HepG2 (cell line): ENCODE data around the gene CDC37L1. TPM values are rescaled to one million over a fixed set of nuclear protein-coding genes. Genes with fewer than 3 reads are reported as not detected.

ENCODE experiments used
- CCAR2 ChIP-seq: fragments of 200-400 bp; formaldehyde crosslinking; optimal IDR thresholded peaks from 2 replicates; pipeline ENCODE3; 2018; ENCODE audit warnings: low read depth, mild to moderate bottlenecking, low read length, moderate library complexity
- HOXA7 ChIP-seq: sonication (generic); formaldehyde crosslinking; IDR thresholded peaks from 2 replicates; pipeline ENCODE4 v1.8.1; 2022; ENCODE audit warnings: mild to moderate bottlenecking, missing genetic modification reagents, moderate library complexity
- IRX3 ChIP-seq: sonication (generic); formaldehyde crosslinking; IDR thresholded peaks from 2 replicates; pipeline ENCODE4 v1.8.1; 2023; ENCODE audit warnings: mild to moderate bottlenecking, low read depth, missing genetic modification reagents, borderline replicate concordance
- KDM2A ChIP-seq: sonication (generic); formaldehyde crosslinking; IDR thresholded peaks from 2 replicates; pipeline ENCODE4 v1.4.0; 2020; ENCODE audit warnings: low read depth, missing genetic modification reagents, borderline replicate concordance
- NCOR1 ChIP-seq: fragments of 200-600 bp; sonication (generic); IDR thresholded peaks from 2 replicates; pipeline ENCODE4 v1.7.0; 2017; ENCODE audit warnings: antibody characterized with exemption, low read length, borderline replicate concordance
- NR2F1 ChIP-seq, 2 experiments: fragments of 450-650 bp in 1 of 2; formaldehyde crosslinking in 1 of 2; IDR thresholded peaks; 2 replicates each; pipeline versions ENCODE4 v1.5.0 to v1.6.1; 2016 to 2020; ENCODE audit warnings: mild to moderate bottlenecking in 1 of 2, missing compliant biosample characterization in 1 of 2, missing genetic modification reagents in 1 of 2, moderate library complexity in 1 of 2
- RFX5 ChIP-seq: IDR thresholded peaks from 2 replicates; pipeline ENCODE4 v1.6.1; 2011; ENCODE audit warnings: low read depth, low read length, improper control_type of control experiment
- SALL1 ChIP-seq: sonication (generic); formaldehyde crosslinking; IDR thresholded peaks from 2 replicates; pipeline ENCODE4 v1.8.0; 2022; ENCODE audit warnings: mild to moderate bottlenecking, missing genetic modification reagents
- SUZ12 ChIP-seq: fragments of 150-350 bp; IDR thresholded peaks from 2 replicates; pipeline ENCODE4 v1.6.1; 2014; ENCODE audit warnings: low read depth, low read length
- ZBTB20 ChIP-seq: sonication (generic); formaldehyde crosslinking; IDR thresholded peaks from 2 replicates; pipeline ENCODE4 v1.8.1; 2023; ENCODE audit warnings: missing genetic modification reagents, low read depth, mild to moderate bottlenecking, borderline replicate concordance
- ZNF350 ChIP-seq: sonication (generic); formaldehyde crosslinking; IDR thresholded peaks from 2 replicates; pipeline ENCODE4 v1.4.0; 2020; ENCODE audit warnings: mild to moderate bottlenecking, low read depth, missing genetic modification reagents, borderline replicate concordance
- ZNF570 ChIP-seq: sonication (generic); formaldehyde crosslinking; IDR thresholded peaks from 2 replicates; pipeline ENCODE4 v1.4.0; 2020; ENCODE audit warnings: mild to moderate bottlenecking, missing genetic modification reagents, borderline replicate concordance
- ZNF713 ChIP-seq: sonication (generic); formaldehyde crosslinking; IDR thresholded peaks from 2 replicates; pipeline ENCODE4 v1.4.0; 2020; ENCODE audit warnings: mild to moderate bottlenecking, missing genetic modification reagents
- polyA plus RNA-seq, 8 experiments: library from polyadenylated mRNA; depleted of rRNA in 3 of 8; stranded (reverse) in 7 of 8; unstranded in 1 of 8; fragments of >200 nt; fragmentation: Illumina TruSeq in 4 of 8; extraction: Trizol in 4 of 8; gene quantifications; 2 replicates each; pipeline versions ENCODE4 v1.2.1 to v1.2.3, GENCODE V29; 2011 to 2016; ENCODE audit warnings: low read depth in 4 of 8, missing spikeins in 1 of 8, mixed read lengths in 1 of 8; ENCODE audit not compliant: insufficient read depth in 1 of 8
- total RNA-seq, 5 experiments: library from RNA; depleted of rRNA; stranded (reverse); fragments of >200 nt; fragmentation: Illumina TruSeq; extraction: Trizol; gene quantifications; 2 replicates each; pipeline ENCODE4 v1.2.3, GENCODE V29; 2016; ENCODE audit warnings: low read depth in 1 of 5
- TF ChIP-seq, protein P1 (sequence below), 2 experiments: fragments of 450-650 bp in 1 of 2; sonication (generic) in 1 of 2; formaldehyde crosslinking in 1 of 2; IDR thresholded peaks; 2 replicates each; pipeline versions ENCODE4 v1.6.1 to v1.8.0; 2016 to 2022; ENCODE audit warnings: antibody characterized with exemption in 1 of 2, mild to moderate bottlenecking in 1 of 2, missing genetic modification reagents in 1 of 2
- TF ChIP-seq, protein P2 (sequence below): IDR thresholded peaks from 2 replicates; pipeline ENCODE4 v1.6.1; 2012; ENCODE audit warnings: inconsistent platforms
- TF ChIP-seq, protein P3 (sequence below): sonication (generic); formaldehyde crosslinking; IDR thresholded peaks from 2 replicates; pipeline ENCODE4 v1.4.0; 2020; ENCODE audit warnings: missing genetic modification reagents, borderline replicate concordance
- TF ChIP-seq, protein P4 (sequence below): sonication (generic); formaldehyde crosslinking; IDR thresholded peaks from 2 replicates; pipeline ENCODE4 v1.8.1; 2023; ENCODE audit warnings: mild to moderate bottlenecking, missing genetic modification reagents

The CDC37L1 gene
- total and polyA plus RNA-seq, 2 of the 13 experiments (the other 11 are each of a cell fraction or from before 2014, with no cell fraction given): 5.5 to 17.0 TPM

GRCh38 chr9:4666042-4666699 is 13.2 kb upstream of the CDC37L1 start, which contains the start of gene SPATA6L (continued):
- TF ChIP-seq, protein P1, sequence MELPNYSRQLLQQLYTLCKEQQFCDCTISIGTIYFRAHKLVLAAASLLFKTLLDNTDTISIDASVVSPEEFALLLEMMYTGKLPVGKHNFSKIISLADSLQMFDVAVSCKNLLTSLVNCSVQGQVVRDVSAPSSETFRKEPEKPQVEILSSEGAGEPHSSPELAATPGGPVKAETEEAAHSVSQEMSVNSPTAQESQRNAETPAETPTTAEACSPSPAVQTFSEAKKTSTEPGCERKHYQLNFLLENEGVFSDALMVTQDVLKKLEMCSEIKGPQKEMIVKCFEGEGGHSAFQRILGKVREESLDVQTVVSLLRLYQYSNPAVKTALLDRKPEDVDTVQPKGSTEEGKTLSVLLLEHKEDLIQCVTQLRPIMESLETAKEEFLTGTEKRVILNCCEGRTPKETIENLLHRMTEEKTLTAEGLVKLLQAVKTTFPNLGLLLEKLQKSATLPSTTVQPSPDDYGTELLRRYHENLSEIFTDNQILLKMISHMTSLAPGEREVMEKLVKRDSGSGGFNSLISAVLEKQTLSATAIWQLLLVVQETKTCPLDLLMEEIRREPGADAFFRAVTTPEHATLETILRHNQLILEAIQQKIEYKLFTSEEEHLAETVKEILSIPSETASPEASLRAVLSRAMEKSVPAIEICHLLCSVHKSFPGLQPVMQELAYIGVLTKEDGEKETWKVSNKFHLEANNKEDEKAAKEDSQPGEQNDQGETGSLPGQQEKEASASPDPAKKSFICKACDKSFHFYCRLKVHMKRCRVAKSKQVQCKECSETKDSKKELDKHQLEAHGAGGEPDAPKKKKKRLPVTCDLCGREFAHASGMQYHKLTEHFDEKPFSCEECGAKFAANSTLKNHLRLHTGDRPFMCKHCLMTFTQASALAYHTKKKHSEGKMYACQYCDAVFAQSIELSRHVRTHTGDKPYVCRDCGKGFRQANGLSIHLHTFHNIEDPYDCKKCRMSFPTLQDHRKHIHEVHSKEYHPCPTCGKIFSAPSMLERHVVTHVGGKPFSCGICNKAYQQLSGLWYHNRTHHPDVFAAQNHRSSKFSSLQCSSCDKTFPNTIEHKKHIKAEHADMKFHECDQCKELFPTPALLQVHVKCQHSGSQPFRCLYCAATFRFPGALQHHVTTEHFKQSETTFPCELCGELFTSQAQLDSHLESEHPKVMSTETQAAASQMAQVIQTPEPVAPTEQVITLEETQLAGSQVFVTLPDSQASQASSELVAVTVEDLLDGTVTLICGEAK (IDR thresholded peaks at IDR 0.05): no peak
- TF ChIP-seq, protein P1 (CRISPR knock-in tag; IDR thresholded peaks at IDR 0.05): 0 out of 2 replicates have a peak, but pooled peaks have one; percentile 24
- peak; percentile 77 for TF ChIP-seq SALL1
- TF ChIP-seq NCOR1: no peak
- TF ChIP-seq, protein P2, sequence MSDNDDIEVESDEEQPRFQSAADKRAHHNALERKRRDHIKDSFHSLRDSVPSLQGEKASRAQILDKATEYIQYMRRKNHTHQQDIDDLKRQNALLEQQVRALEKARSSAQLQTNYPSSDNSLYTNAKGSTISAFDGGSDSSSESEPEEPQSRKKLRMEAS: peak; percentile 76
- TF ChIP-seq IRX3 (CRISPR knock-in tag): no peak
- TF ChIP-seq SUZ12: no peak
- TF ChIP-seq CCAR2: no peak
- TF ChIP-seq, protein P3, sequence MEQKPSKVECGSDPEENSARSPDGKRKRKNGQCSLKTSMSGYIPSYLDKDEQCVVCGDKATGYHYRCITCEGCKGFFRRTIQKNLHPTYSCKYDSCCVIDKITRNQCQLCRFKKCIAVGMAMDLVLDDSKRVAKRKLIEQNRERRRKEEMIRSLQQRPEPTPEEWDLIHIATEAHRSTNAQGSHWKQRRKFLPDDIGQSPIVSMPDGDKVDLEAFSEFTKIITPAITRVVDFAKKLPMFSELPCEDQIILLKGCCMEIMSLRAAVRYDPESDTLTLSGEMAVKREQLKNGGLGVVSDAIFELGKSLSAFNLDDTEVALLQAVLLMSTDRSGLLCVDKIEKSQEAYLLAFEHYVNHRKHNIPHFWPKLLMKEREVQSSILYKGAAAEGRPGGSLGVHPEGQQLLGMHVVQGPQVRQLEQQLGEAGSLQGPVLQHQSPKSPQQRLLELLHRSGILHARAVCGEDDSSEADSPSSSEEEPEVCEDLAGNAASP (CRISPR knock-in tag): no peak
- TF ChIP-seq NR2F1 (CRISPR knock-in tag; IDR thresholded peaks at IDR 0.05): no peak
- TF ChIP-seq ZNF713 (CRISPR knock-in tag): 0 out of 2 replicates have a peak, but pooled peaks have one; percentile 56
- peak; percentile 86 for TF ChIP-seq KDM2A (CRISPR knock-in tag)
- TF ChIP-seq HOXA7 (CRISPR knock-in tag): no peak; the same call in 1 of the 2 replicates
- TF ChIP-seq ZNF350 (CRISPR knock-in tag): 0 out of 2 replicates have a peak, but pooled peaks have one; percentile 52
- TF ChIP-seq RFX5: 0 out of 2 replicates have a peak, but pooled peaks have one; percentile 6
- no peak for TF ChIP-seq ZBTB20 (CRISPR knock-in tag)
- no peak for TF ChIP-seq ZNF570 (CRISPR knock-in tag)
- TF ChIP-seq, protein P4, sequence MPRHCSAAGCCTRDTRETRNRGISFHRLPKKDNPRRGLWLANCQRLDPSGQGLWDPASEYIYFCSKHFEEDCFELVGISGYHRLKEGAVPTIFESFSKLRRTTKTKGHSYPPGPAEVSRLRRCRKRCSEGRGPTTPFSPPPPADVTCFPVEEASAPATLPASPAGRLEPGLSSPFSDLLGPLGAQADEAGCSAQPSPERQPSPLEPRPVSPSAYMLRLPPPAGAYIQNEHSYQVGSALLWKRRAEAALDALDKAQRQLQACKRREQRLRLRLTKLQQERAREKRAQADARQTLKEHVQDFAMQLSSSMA: no peak
